Measurements from ENCODE around the gene MC1R. TPM values are rescaled to one million over a fixed set of nuclear protein-coding genes. Genes with fewer than 3 reads are reported as not detected.

The MC1R gene
- total and polyA plus RNA-seq, 2 of the 4 experiments (the other 2 are of a cell fraction), result 3.8 to 9.5 TPM

- BruUV-seq (replicated peaks), result no TSS peak
- H3K9me1 ChIP-seq (ENCODE audit: insufficient read depth, low read length), result peaks cover 4% of the 10 kb centered on the region; the same call in 1 of the 2 replicates
- peak within 1 kb of the TSS; percentile 100 for H2AK5ac ChIP-seq (ENCODE audit: low read depth, low read length)
- peak within 1 kb of the TSS; percentile 96 for H3K18ac ChIP-seq (ENCODE audit: low read depth, low read length)
- peak within 1 kb of the TSS; percentile 36; the same call in 1 of the 3 replicates for H2BK15ac ChIP-seq (ENCODE audit: low read depth, low read length)
- no peak within 1 kb of the TSS for H2BK20ac ChIP-seq (ENCODE audit: low read depth, low read length)
- H4K8ac ChIP-seq (ENCODE audit: low read depth in 2 of 2, low read length in 2 of 2), result peak within 1 kb of the TSS; percentile 99 to 100
- POLR2A ChIA-PET (ENCODE audit: unreplicated experiment), result interaction anchor here (0.5 to 0.6 kb wide), 2 partner anchors 27 to 35 kb away, joined by 3 to 4 read pairs; no protein-coding TSS in a partner anchor
- peak within 1 kb of the TSS; percentile 100 for H2AK9ac ChIP-seq (replicated peaks; ENCODE audit: low read depth, low read length, poor library complexity)
- in situ Hi-C loops (cut with MboI; ENCODE audit: low sequenced_read_pairs), result no loop called here
- CTCF ChIA-PET, result interaction anchor here (0.6 kb wide), 1 partner anchor 9 kb away, joined by 3 read pairs; no protein-coding TSS in a partner anchor
- no peaks in the 10 kb centered on the region for H3K9me3 ChIP-seq (ENCODE audit: control insufficient read depth, insufficient read depth, low read length)
- H3K56ac ChIP-seq (ENCODE audit: extremely low read depth, insufficient read depth, low read length), result peak within 1 kb of the TSS; percentile 98
- H3K9ac ChIP-seq (ENCODE audit: low read depth, low read length), result peak within 1 kb of the TSS; percentile 99
- peak within 1 kb of the TSS; percentile 99 for H3K4ac ChIP-seq (ENCODE audit: low read depth, low read length)
- peak within 1 kb of the TSS; percentile 99 for H4K91ac ChIP-seq (ENCODE audit: insufficient read depth, low read depth, low read length)
- peaks cover 14% of the 10 kb centered on the region for H3K36me3 ChIP-seq (ENCODE audit: control insufficient read depth, insufficient read depth, low read length)
- intact Hi-C loops (cut with micrococcal nuclease), result no loop called here
- H4K5ac ChIP-seq (ENCODE audit: low read depth, low read length), result peak within 1 kb of the TSS; percentile 97
- H3K4me3 ChIP-seq (ENCODE audit: insufficient read depth, low read depth, low read length), result peak within 1 kb of the TSS; percentile 96
- peaks cover 11 to 47% of the 10 kb centered on the region in 2 experiments for H3K79me1 ChIP-seq (ENCODE audit: low read depth in 1 of 2, low read length in 2 of 2)
- DNase-seq (peak; percentile 79), ATAC-seq (ENCODE audit: low read depth) (peak; percentile 49)
- H2BK120ac ChIP-seq (ENCODE audit: low read depth, low read length), result peak within 1 kb of the TSS; percentile 83; the same call in 1 of the 2 replicates
- peak within 1 kb of the TSS; percentile 97 for H3K23ac ChIP-seq (ENCODE audit: low read depth, low read length)
- peak within 1 kb of the TSS; percentile 96 for H2AFZ ChIP-seq (replicated peaks; ENCODE audit: low read length, poor library complexity)
- 1% methylated on average over 54 of the region's 104 CpGs; no CpG with 5 or more reads in 1 of the 2 experiments for whole genome bisulfite sequencing, 2 experiments (ENCODE audit: extremely low coverage in 2 of 2, insufficient read length in 1 of 2)
- H3K14ac ChIP-seq (replicated peaks; ENCODE audit: low read depth, low read length), result peak within 1 kb of the TSS; percentile 99
- peaks cover 9% of the 10 kb centered on the region for H3K4me1 ChIP-seq (ENCODE audit: control insufficient read depth, insufficient read depth, low read length)
- H3K27ac ChIP-seq (ENCODE audit: insufficient read depth, low read length), result peak within 1 kb of the TSS; percentile 98
- TF ChIP-seq POLR2A (IDR thresholded peaks at IDR 0.05; ENCODE audit: low read depth, low read length) (peak; percentile 95), MAZ (IDR thresholded peaks at IDR 0.05; ENCODE audit: borderline replicate concordance, low read depth, low read length) (peak; percentile 70; the same call in 1 of the 2 replicates), SMC3 (IDR thresholded peaks at IDR 0.05; ENCODE audit: low read depth, low read length) (no peak), MAFK (IDR thresholded peaks at IDR 0.05; ENCODE audit: low read depth, low read length) (no peak), NFE2L2 (IDR thresholded peaks at IDR 0.05; ENCODE audit: low read depth, low read length) (no peak)
- peak within 1 kb of the TSS; percentile 98 for H2BK5ac ChIP-seq (ENCODE audit: low read depth, low read length, poor library complexity, severe bottlenecking)
- H3K4me2 ChIP-seq (ENCODE audit: low read depth, low read length), result peak within 1 kb of the TSS; percentile 89
- H3K27me3 ChIP-seq (ENCODE audit: control insufficient read depth, insufficient read depth, low read length), result no peaks in the 10 kb centered on the region
- H4K20me1 ChIP-seq (ENCODE audit: insufficient read depth, low read length), result peaks cover 42% of the 10 kb centered on the region
- dilution Hi-C loops (cut with HindIII; ENCODE audit: low sequenced_read_pairs, unreplicated experiment), result no loop called here
These were observed 45.3 kb upstream of the MC1R start, which contains the start of gene TCF25 for GRCh38 chr16:89873109-89873971. TSS of gene TCF25 (plus strand) at chr16:89873592. CDS start at chr16:89873668, 76 bp downstream.

Measured in IMR-90 (cell line).